Osteoblast (primary cell): ENCODE measurements around the gene CAPZB. TPM values are rescaled to one million over a fixed set of nuclear protein-coding genes. Genes with fewer than 3 reads are reported as not detected.

Experiments
- DNase-seq: peaks from one replicate; pipeline ENCODE4 v3.0.0; 2011; ENCODE audit warnings: low spot score, mixed read lengths; ENCODE audit not compliant: insufficient read length; ENCODE audit errors: missing footprints
- H2AFZ ChIP-seq: 2 replicates; pipeline ENCODE4 v1.6.0; 2011; ENCODE audit warnings: mild to moderate bottlenecking, low read length
- H3K27ac ChIP-seq: 2 replicates; pipeline ENCODE4 v1.5.1; 2011; ENCODE audit warnings: mild to moderate bottlenecking, low read depth, low read length, moderate library complexity
- H3K27me3 ChIP-seq: 2 replicates; pipeline ENCODE4 v1.6.0; 2012; ENCODE audit warnings: mild to moderate bottlenecking, control low read depth, inconsistent platforms, low read length, moderate library complexity; ENCODE audit not compliant: insufficient read depth
- H3K36me3 ChIP-seq: 2 replicates; pipeline ENCODE4 v1.5.1; 2011; ENCODE audit warnings: mild to moderate bottlenecking, low read length, control low read depth, moderate library complexity; ENCODE audit not compliant: insufficient read depth
- H3K4me1 ChIP-seq: 2 replicates; pipeline ENCODE4 v1.5.1; 2011; ENCODE audit warnings: mild to moderate bottlenecking, low read length, control low read depth, moderate library complexity; ENCODE audit not compliant: insufficient read depth
- H3K4me2 ChIP-seq: 2 replicates; pipeline ENCODE4 v1.6.0; 2011; ENCODE audit warnings: mild to moderate bottlenecking, low read length; ENCODE audit not compliant: insufficient read depth
- H3K4me3 ChIP-seq: fragments of 200-600 bp; sonication (generic); 3 replicates; pipeline ENCODE4 v1.5.1; 2012; ENCODE audit warnings: mild to moderate bottlenecking, low read length, inconsistent platforms; ENCODE audit not compliant: insufficient read depth
- H3K79me2 ChIP-seq: 2 replicates; pipeline ENCODE4 v1.6.0; 2012; ENCODE audit warnings: mild to moderate bottlenecking, low read length, control low read depth, inconsistent platforms; ENCODE audit not compliant: insufficient read depth
- H3K9me3 ChIP-seq: 2 replicates; pipeline ENCODE4 v1.5.1; 2011; ENCODE audit warnings: low read depth, low read length, control low read depth
- H4K20me1 ChIP-seq: 2 replicates; pipeline ENCODE4 v1.6.0; 2012; ENCODE audit warnings: mild to moderate bottlenecking, low read length, control low read depth; ENCODE audit not compliant: insufficient read depth
- total RNA-seq: library from RNA; depleted of rRNA; stranded (reverse); fragments of >200 nt; gene quantifications from 2 replicates; pipeline ENCODE4 v1.2.3, GENCODE V29; 2012
- TF ChIP-seq, protein P1 (sequence below): IDR thresholded peaks from 2 replicates; pipeline ENCODE4 v1.5.1; 2011; ENCODE audit warnings: mild to moderate bottlenecking, low read depth, low read length, moderate library complexity; ENCODE audit errors: extremely low read depth

Gene CAPZB
- total RNA-seq, 1 donor = 217 TPM

DNA sequence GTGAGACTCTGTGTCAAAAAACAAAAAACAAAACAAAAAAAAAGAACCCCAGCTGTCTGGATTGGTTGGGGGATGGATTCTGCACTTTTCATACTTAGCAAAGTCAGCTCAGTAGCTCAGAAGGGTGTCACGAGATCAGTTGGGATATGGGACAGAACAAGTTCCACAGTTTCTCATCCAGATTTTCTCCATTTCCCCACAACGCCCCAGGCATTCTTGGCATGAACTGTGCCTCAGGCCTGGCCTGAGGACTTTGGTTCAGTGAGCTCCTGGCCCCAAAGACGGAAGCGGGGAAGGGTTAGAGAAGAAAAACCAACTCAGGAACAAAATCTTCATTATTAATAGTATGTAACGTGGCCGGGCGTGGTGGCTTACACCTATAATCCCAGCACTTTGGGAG, 175.3 kb downstream of the CAPZB start:
- no peaks in the 10 kb centered on the region for H3K9me3 ChIP-seq
- no peaks in the 10 kb centered on the region for H3K27me3 ChIP-seq
- peaks cover 18% of the 10 kb centered on the region for H3K4me1 ChIP-seq
- no peak overlapping the region for H3K4me3 ChIP-seq
- no peak overlapping the region for H2AFZ ChIP-seq
- peaks cover 61% of the 10 kb centered on the region for H3K79me2 ChIP-seq
- peaks cover 27% of the 10 kb centered on the region for H4K20me1 ChIP-seq
- peak overlapping the region; percentile 42 for H3K27ac ChIP-seq
- H3K36me3 ChIP-seq = peaks cover 32% of the 10 kb centered on the region
- peak; percentile 58 for DNase-seq
- TF ChIP-seq, protein P1, sequence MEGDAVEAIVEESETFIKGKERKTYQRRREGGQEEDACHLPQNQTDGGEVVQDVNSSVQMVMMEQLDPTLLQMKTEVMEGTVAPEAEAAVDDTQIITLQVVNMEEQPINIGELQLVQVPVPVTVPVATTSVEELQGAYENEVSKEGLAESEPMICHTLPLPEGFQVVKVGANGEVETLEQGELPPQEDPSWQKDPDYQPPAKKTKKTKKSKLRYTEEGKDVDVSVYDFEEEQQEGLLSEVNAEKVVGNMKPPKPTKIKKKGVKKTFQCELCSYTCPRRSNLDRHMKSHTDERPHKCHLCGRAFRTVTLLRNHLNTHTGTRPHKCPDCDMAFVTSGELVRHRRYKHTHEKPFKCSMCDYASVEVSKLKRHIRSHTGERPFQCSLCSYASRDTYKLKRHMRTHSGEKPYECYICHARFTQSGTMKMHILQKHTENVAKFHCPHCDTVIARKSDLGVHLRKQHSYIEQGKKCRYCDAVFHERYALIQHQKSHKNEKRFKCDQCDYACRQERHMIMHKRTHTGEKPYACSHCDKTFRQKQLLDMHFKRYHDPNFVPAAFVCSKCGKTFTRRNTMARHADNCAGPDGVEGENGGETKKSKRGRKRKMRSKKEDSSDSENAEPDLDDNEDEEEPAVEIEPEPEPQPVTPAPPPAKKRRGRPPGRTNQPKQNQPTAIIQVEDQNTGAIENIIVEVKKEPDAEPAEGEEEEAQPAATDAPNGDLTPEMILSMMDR = no peak
- H3K4me2 ChIP-seq = no peak overlapping the region

DNA sequence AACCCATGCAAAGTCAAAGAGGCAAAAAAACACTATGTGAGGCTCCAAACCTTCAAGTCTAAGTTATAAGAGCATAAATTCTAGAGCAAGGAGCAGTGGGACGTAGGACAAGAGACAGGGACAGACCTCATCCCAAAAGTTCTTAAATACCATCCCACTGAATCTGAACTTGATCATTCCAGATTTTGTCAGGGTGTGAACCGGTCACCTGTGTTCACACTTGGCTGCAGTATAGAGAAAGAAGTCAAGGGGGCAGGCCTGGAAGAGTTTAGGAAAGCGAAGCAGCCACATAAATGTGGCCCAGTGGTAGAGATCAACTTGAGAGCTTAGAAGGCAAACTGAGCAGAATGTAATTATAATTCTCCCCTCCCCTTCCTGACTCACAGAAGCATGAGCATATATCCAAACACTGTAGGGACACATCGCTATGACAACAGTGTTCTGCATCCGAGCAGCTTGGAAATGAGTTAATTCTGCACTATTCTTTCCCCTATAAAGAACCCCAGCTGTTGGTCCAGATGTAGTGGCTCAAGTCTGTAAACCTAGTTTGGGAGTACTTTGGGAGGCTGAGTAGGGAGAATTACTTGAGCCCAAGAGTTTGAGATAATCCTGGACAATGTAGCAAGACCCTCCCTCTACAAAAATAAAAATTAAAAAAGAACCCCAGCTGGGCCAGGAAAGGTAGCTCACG, 176.1 kb downstream of the CAPZB start:
- H2AFZ ChIP-seq = no peak overlapping the region
- H3K79me2 ChIP-seq = peaks cover 55% of the 10 kb centered on the region
- H3K36me3 ChIP-seq = peaks cover 40% of the 10 kb centered on the region
- H4K20me1 ChIP-seq = peaks cover 27% of the 10 kb centered on the region
- H3K27me3 ChIP-seq = no peaks in the 10 kb centered on the region
- H3K4me2 ChIP-seq = peak overlapping the region; percentile 4
- peak; percentile 94 for DNase-seq
- TF ChIP-seq, protein P1 = no peak
- H3K4me3 ChIP-seq = no peak overlapping the region
- H3K27ac ChIP-seq = peak overlapping the region; percentile 42
- H3K9me3 ChIP-seq = no peaks in the 10 kb centered on the region
- peaks cover 18% of the 10 kb centered on the region for H3K4me1 ChIP-seq

DNA sequence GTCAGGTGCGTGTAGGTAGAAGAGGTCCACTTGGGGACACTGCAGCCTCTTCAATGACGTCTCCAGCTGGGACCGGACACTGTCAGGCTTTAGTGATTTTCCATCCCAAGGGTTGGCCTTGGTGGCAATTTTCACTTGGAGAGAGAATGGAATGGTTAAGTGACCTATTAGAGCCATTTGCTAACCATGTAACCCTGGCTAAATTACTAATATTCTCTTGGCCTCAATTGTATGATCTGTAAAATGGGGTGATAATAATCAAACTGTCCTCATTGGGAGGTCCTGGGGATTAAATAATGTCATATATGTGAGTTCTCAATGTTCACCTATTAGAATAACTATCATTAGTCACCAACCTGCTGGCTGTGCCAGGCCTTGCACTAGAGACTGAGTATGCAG, 176.8 kb downstream of the CAPZB start:
- peak overlapping the region; percentile 41 for H3K27ac ChIP-seq
- H3K79me2 ChIP-seq = peaks cover 47% of the 10 kb centered on the region
- peaks cover 18% of the 10 kb centered on the region for H3K4me1 ChIP-seq

More for the DNA sequence above, 176.8 kb downstream of the CAPZB start:
- Histone ChIP-seq H3K4me2 (no peak overlapping the region), H2AFZ (no peak overlapping the region), H4K20me1 (peaks cover 24% of the 10 kb centered on the region), H3K9me3 (no peaks in the 10 kb centered on the region), H3K4me3 (no peak overlapping the region), H3K36me3 (peaks cover 48% of the 10 kb centered on the region), H3K27me3 (no peaks in the 10 kb centered on the region)
- DNase-seq = peak; percentile 11
- TF ChIP-seq, protein P1 = no peak
